ENCODE measurements around the gene TEPSIN. TPM values are rescaled to one million over a fixed set of nuclear protein-coding genes. Genes with fewer than 3 reads are reported as not detected.

Gene TEPSIN
- total RNA-seq, 1 experiment from 2014 or later = 38.8 TPM

- no peaks in the 10 kb centered on the region for H3K9me3 Mint-ChIP-seq
These were observed 32.7 kb downstream of the TEPSIN start for GRCh38 chr17:81206166-81206565.

More at GRCh38 chr17:81206166-81206565, 32.7 kb downstream of the TEPSIN start:
- Histone ChIP-seq H2AK5ac (ENCODE audit: insufficient read length, low read length) (no peak overlapping the region), H3K18ac (ENCODE audit: insufficient read length, low read depth, low read length) (no peak overlapping the region), H2BK5ac (ENCODE audit: insufficient read length, low read length) (no peak overlapping the region), H4K20me1 (ENCODE audit: control insufficient read depth, insufficient read depth, insufficient read length) (no peaks in the 10 kb centered on the region), H3K14ac (ENCODE audit: insufficient read depth, low read length) (no peak overlapping the region), H3K9ac (ENCODE audit: extremely low read depth, insufficient read length, low read length) (no peak overlapping the region), H3K9me3 (ENCODE audit: control insufficient read depth, low read depth, low read length) (no peaks in the 10 kb centered on the region), H3K56ac (ENCODE audit: insufficient read length, low read depth, low read length) (no peak overlapping the region), H3K23me2 (ENCODE audit: insufficient read length, low read depth, low read length, poor library complexity, severe bottlenecking) (no peaks in the 10 kb centered on the region), H3T11ph (ENCODE audit: low read length) (no peak overlapping the region), H3K79me2 (ENCODE audit: insufficient read depth, low read length) (no peaks in the 10 kb centered on the region; the same call in 1 of the 2 replicates), H3K4ac (ENCODE audit: low read depth, low read length) (no peak overlapping the region), H3K23ac (ENCODE audit: insufficient read length, low read depth, low read length) (no peak overlapping the region), H4K5ac (ENCODE audit: insufficient read length, low read depth, low read length) (no peak overlapping the region), H3K79me1 (ENCODE audit: insufficient read depth, low read depth, low read length, poor library complexity, severe bottlenecking) (no peaks in the 10 kb centered on the region), H4K8ac (replicated peaks; ENCODE audit: insufficient read length, low read depth, low read length) (no peak overlapping the region), H2BK15ac (ENCODE audit: low read depth, low read length) (no peak overlapping the region), H2BK12ac (ENCODE audit: insufficient read length, low read depth, low read length) (no peak overlapping the region), H2AFZ (ENCODE audit: low read length) (no peak overlapping the region), H4K91ac (ENCODE audit: insufficient read length, low read depth, low read length) (no peak overlapping the region), H3K27ac (ENCODE audit: insufficient read length, low read depth, low read length) (no peak overlapping the region), H2BK20ac (ENCODE audit: low read depth, low read length, poor library complexity, severe bottlenecking) (no peak overlapping the region), H3K4me1 (ENCODE audit: insufficient read depth, low read length) (no peaks in the 10 kb centered on the region), H3K27me3 (ENCODE audit: insufficient read depth, low read length) (no peaks in the 10 kb centered on the region), H3K4me2 (ENCODE audit: insufficient read depth, insufficient read length, low read length) (no peak overlapping the region), H2BK120ac (ENCODE audit: low read depth, low read length, poor library complexity, severe bottlenecking) (no peak overlapping the region)
- Mint-ChIP-seq H3K36me3 (ENCODE audit: insufficient read depth in 1 of 3, low read depth in 3 of 3) (peaks cover 0 to 42% (median 11%) of the 10 kb centered on the region in 3 experiments; a peak in 5 of 7 replicates), H3K27ac (no peak overlapping the region), H3K4me3 (no peak overlapping the region), H3K4me1 (peaks cover 5 to 6% of the 10 kb centered on the region in 2 experiments; a peak in 3 of 4 replicates), H3K27me3 (ENCODE audit: low read depth) (no peaks in the 10 kb centered on the region)
- WGBS (ENCODE audit: extremely low coverage, insufficient read length, low lambda C conversion rate) = no CpG with 5 or more reads among the region's 4 CpGs
- TF ChIP-seq CTCF (conservative IDR thresholded peaks at IDR 0.05) = no peak
- DNase-seq = no peak
